ENCODE results near the gene ASPSCR1. TPM values are rescaled to one million over a fixed set of nuclear protein-coding genes. Genes with fewer than 3 reads are reported as not detected.

The ASPSCR1 gene
- total RNA-seq, 2 experiments from 2014 or later = 34.4 to 35.1 TPM

- no peak overlapping the region for H3K4me3 Mint-ChIP-seq
- ATAC-seq (ENCODE audit: low read depth) (no peak), DNase-seq (no peak)
- POLR2A ChIA-PET = interaction anchor here (0.7 to 3.3 kb wide), 3 partner anchors 7 to 61 kb away, joined by 3 to 39 read pairs (median 6); partner anchors contain the start of genes CENPX and LRRC45
- no peak overlapping the region for H3K27ac Mint-ChIP-seq
- peaks cover 42% of the 10 kb centered on the region for H3K27me3 Mint-ChIP-seq
- H3K4me1 Mint-ChIP-seq = no peaks in the 10 kb centered on the region
- H3K9me3 Mint-ChIP-seq = no peaks in the 10 kb centered on the region
- H3K36me3 Mint-ChIP-seq = no peaks in the 10 kb centered on the region
Measured at GRCh38 chr17:81960130-81960958, 17.1 kb upstream of the ASPSCR1 start.

GRCh38 chr17:81961087-81961511 lies 16.3 kb upstream of the ASPSCR1 start, which contains the start of gene NOTUM:
NOTUM (minus strand) TSS chr17:81961187; CDS start chr17:81960909, 278 bp downstream.
- Mint-ChIP-seq H3K27ac (no peak within 1 kb of the TSS), H3K9me3 (no peaks in the 10 kb centered on the region), H3K4me3 (no peak within 1 kb of the TSS), H3K4me1 (no peaks in the 10 kb centered on the region), H3K36me3 (no peaks in the 10 kb centered on the region), H3K27me3 (peaks cover 42% of the 10 kb centered on the region)
- no peak for ATAC-seq (ENCODE audit: low read depth)
- POLR2A ChIA-PET = interaction anchor here (3.3 kb wide), 1 partner anchor 60 kb away, joined by 39 read pairs; the partner anchor contains the start of genes CENPX and LRRC45
- no peak for DNase-seq

- ATAC-seq (ENCODE audit: low read depth) (no peak), DNase-seq (no peak)
- Mint-ChIP-seq H3K9me3 (no peaks in the 10 kb centered on the region), H3K27ac (no peak overlapping the region), H3K27me3 (peaks cover 42% of the 10 kb centered on the region), H3K36me3 (no peaks in the 10 kb centered on the region), H3K4me1 (no peaks in the 10 kb centered on the region), H3K4me3 (no peak overlapping the region)
- POLR2A ChIA-PET = interaction anchor here (0.7 to 3.3 kb wide), 2 partner anchors 31 to 60 kb away, joined by 3 to 39 read pairs; partner anchors contain the start of genes CENPX and LRRC45
Measured at GRCh38 chr17:81961521-81962498, 15.6 kb upstream of the ASPSCR1 start.

- no peaks in the 10 kb centered on the region for H3K36me3 Mint-ChIP-seq
- DNase-seq = no peak
- H3K27ac Mint-ChIP-seq = no peak overlapping the region
- H3K27me3 Mint-ChIP-seq = peaks cover 38% of the 10 kb centered on the region
- ATAC-seq (ENCODE audit: low read depth) = no peak
- no peaks in the 10 kb centered on the region for H3K4me1 Mint-ChIP-seq
- no peaks in the 10 kb centered on the region for H3K9me3 Mint-ChIP-seq
- no peak overlapping the region for H3K4me3 Mint-ChIP-seq
- POLR2A ChIA-PET = interaction anchor here (0.7 kb wide), 1 partner anchor 32 kb away, joined by 3 read pairs; no protein-coding TSS in a partner anchor
Measured at GRCh38 chr17:81962499-81963441, 14.7 kb upstream of the ASPSCR1 start.

- DNase-seq (no peak), ATAC-seq (ENCODE audit: low read depth) (no peak)
- Mint-ChIP-seq H3K27ac (no peak overlapping the region), H3K36me3 (no peaks in the 10 kb centered on the region), H3K27me3 (peaks cover 26% of the 10 kb centered on the region), H3K4me3 (no peak overlapping the region), H3K4me1 (peaks cover 7% of the 10 kb centered on the region), H3K9me3 (no peaks in the 10 kb centered on the region)
- POLR2A ChIA-PET = interaction anchor here (0.7 kb wide), 2 partner anchors 266 to 425 kb away, joined by 3 read pairs; no protein-coding TSS in a partner anchor
Measured at GRCh38 chr17:81964081-81964849, 13.2 kb upstream of the ASPSCR1 start.

GRCh38 chr17:81966343-81967243 lies 10.8 kb upstream of the ASPSCR1 start:
- no peaks in the 10 kb centered on the region for H3K9me3 Mint-ChIP-seq
- peaks cover 10% of the 10 kb centered on the region for H3K4me1 Mint-ChIP-seq
- peaks cover 26% of the 10 kb centered on the region for H3K27me3 Mint-ChIP-seq
- peak overlapping the region; percentile 48 for H3K27ac Mint-ChIP-seq
- POLR2A ChIA-PET = interaction anchor here (0.8 to 4.2 kb wide), 6 partner anchors 7 to 71 kb away, joined by 3 to 31 read pairs (median 6); partner anchors contain the start of genes ASPSCR1, CENPX, DCXR and LRRC45
- H3K4me3 Mint-ChIP-seq = no peak overlapping the region
- ATAC-seq (ENCODE audit: low read depth) (no peak), DNase-seq (no peak)
- H3K36me3 Mint-ChIP-seq = no peaks in the 10 kb centered on the region

GRCh38 chr17:81967244-81967532 lies 10.2 kb upstream of the ASPSCR1 start:
- POLR2A ChIA-PET = interaction anchor here (0.8 to 4.2 kb wide), 7 partner anchors 8 to 71 kb away, joined by 3 to 31 read pairs (median 6); partner anchors contain the start of genes ASPSCR1, CENPX, DCXR and LRRC45
- DNase-seq (no peak), ATAC-seq (ENCODE audit: low read depth) (no peak)
- no peaks in the 10 kb centered on the region for H3K36me3 Mint-ChIP-seq
- peak overlapping the region; percentile 48 for H3K27ac Mint-ChIP-seq
- peak overlapping the region; percentile 37 for H3K4me3 Mint-ChIP-seq
- H3K4me1 Mint-ChIP-seq = peaks cover 10% of the 10 kb centered on the region
- H3K27me3 Mint-ChIP-seq = peaks cover 26% of the 10 kb centered on the region
- H3K9me3 Mint-ChIP-seq = no peaks in the 10 kb centered on the region

GRCh38 chr17:81967533-81968395 lies 9.7 kb upstream of the ASPSCR1 start:
- ATAC-seq (ENCODE audit: low read depth) (peak; percentile 95), DNase-seq (peak; percentile 88)
- peaks cover 10% of the 10 kb centered on the region for H3K4me1 Mint-ChIP-seq
- H3K9me3 Mint-ChIP-seq = no peaks in the 10 kb centered on the region
- no peaks in the 10 kb centered on the region for H3K36me3 Mint-ChIP-seq
- peaks cover 24% of the 10 kb centered on the region for H3K27me3 Mint-ChIP-seq
- POLR2A ChIA-PET = interaction anchor here (0.8 to 4.2 kb wide), 8 partner anchors 8 to 70 kb away, joined by 3 to 31 read pairs (median 6); partner anchors contain the start of genes ASPSCR1, CENPX, DCXR and LRRC45
- H3K4me3 Mint-ChIP-seq = peak overlapping the region; percentile 70
- H3K27ac Mint-ChIP-seq = peak overlapping the region; percentile 83

GRCh38 chr17:81968396-81968745 lies 9.1 kb upstream of the ASPSCR1 start:
- DNase-seq (no peak), ATAC-seq (ENCODE audit: low read depth) (no peak)
- POLR2A ChIA-PET = interaction anchor here (0.9 to 4.2 kb wide), 5 partner anchors 8 to 54 kb away, joined by 3 to 31 read pairs (median 6); partner anchors contain the start of genes ASPSCR1, CENPX and LRRC45
- H3K27me3 Mint-ChIP-seq = peaks cover 18% of the 10 kb centered on the region
- peak overlapping the region; percentile 70 for H3K4me3 Mint-ChIP-seq
- H3K27ac Mint-ChIP-seq = peak overlapping the region; percentile 83
- H3K9me3 Mint-ChIP-seq = no peaks in the 10 kb centered on the region
- H3K36me3 Mint-ChIP-seq = peaks cover 1% of the 10 kb centered on the region
- H3K4me1 Mint-ChIP-seq = peaks cover 10% of the 10 kb centered on the region
